SK-N-SH (cell line): ENCODE results near the gene ABCG4. TPM values are rescaled to one million over a fixed set of nuclear protein-coding genes. Genes with fewer than 3 reads are reported as not detected.

Experiments used
- CTCF ChIA-PET: fragments of 300-600, 350-600 bp; formaldehyde crosslinking; extraction: SDS; loops from one replicate; lab custom pipeline; 2021; lab: Yijun Ruan, JAX
- POLR2A ChIA-PET: fragments of 350-600 bp; sonication (Branson Sonifier 250); formaldehyde crosslinking; extraction: SDS; loops from one replicate; lab custom pipeline; 2020; ENCODE audit warnings: antibody characterized with exemption, inconsistent platforms; lab: Yijun Ruan, JAX
- DNase-seq: peaks from one replicate; pipeline ENCODE4 v3.0.0; 2012
- H2AFZ ChIP-seq: fragments of 200-600 bp; sonication (generic); 2 replicates; pipeline ENCODE4 v1.8.1; 2016; ENCODE audit warnings: antibody characterized with exemption, mild to moderate bottlenecking, low read depth
- H3F3A ChIP-seq: fragments of 200-600 bp; sonication (generic); replicated peaks from 2 replicates; pipeline ENCODE3; 2016; ENCODE audit warnings: antibody characterized with exemption, mild to moderate bottlenecking; ENCODE audit not compliant: insufficient read depth
- H3K27ac ChIP-seq, 2 experiments: fragments of 200-500 bp in 1 of 2; fragments of 200-600 bp in 1 of 2; sonication (Bioruptor generic) in 1 of 2; sonication (generic), shearing (Covaris generic) in 1 of 2; 2 replicates each; pipeline versions ENCODE4 v1.5.1 to v1.6.1; 2014 to 2016; ENCODE audit warnings: low read depth in 2 of 2, inconsistent platforms in 1 of 2, low read length in 1 of 2, mild to moderate bottlenecking in 1 of 2, mixed read lengths in 1 of 2
- H3K27me3 ChIP-seq: fragments of 200-600 bp; sonication (generic), shearing (Covaris generic); 2 replicates; pipeline ENCODE4 v1.6.1; 2016; ENCODE audit warnings: mixed run types; ENCODE audit not compliant: insufficient read depth
- H3K36me3 ChIP-seq, 2 experiments: fragments of 200-500 bp in 1 of 2; fragments of 200-600 bp in 1 of 2; sonication (Bioruptor generic) in 1 of 2; sonication (generic) in 1 of 2; replicated peaks in 1 of 2; 2 replicates each; pipeline versions ENCODE3 to v1.5.1; 2014 to 2016; ENCODE audit warnings: low read length in 1 of 2, mild to moderate bottlenecking in 1 of 2; ENCODE audit not compliant: insufficient read depth in 2 of 2, control insufficient read depth in 1 of 2
- H3K4me1 ChIP-seq, 2 experiments: fragments of 200-500 bp in 1 of 2; fragments of 200-600 bp in 1 of 2; sonication (Bioruptor generic) in 1 of 2; sonication (generic), shearing (Covaris generic) in 1 of 2; 2 replicates each; pipeline versions ENCODE4 v1.5.1 to v1.6.1; 2014 to 2016; ENCODE audit warnings: low read depth in 1 of 2, low read length in 1 of 2, mixed run types in 1 of 2; ENCODE audit not compliant: insufficient read depth in 2 of 2, control insufficient read depth in 1 of 2
- H3K4me2 ChIP-seq: fragments of 200-600 bp; sonication (generic), shearing (Covaris generic); 2 replicates; pipeline ENCODE4 v1.6.1; 2017; ENCODE audit warnings: mixed run types
- H3K4me3 ChIP-seq, 2 experiments: fragments of 200-500 bp in 1 of 2; fragments of 200-600 bp in 1 of 2; sonication (Bioruptor generic) in 1 of 2; sonication (generic), shearing (Covaris generic) in 1 of 2; 2 replicates each; pipeline versions ENCODE4 v1.5.1 to v1.8.1; 2014 to 2016; ENCODE audit warnings: low read depth in 2 of 2, inconsistent platforms in 1 of 2, low read length in 1 of 2, mild to moderate bottlenecking in 1 of 2, mixed read lengths in 1 of 2, moderate library complexity in 1 of 2
- H3K79me2 ChIP-seq: fragments of 200-600 bp; sonication (generic); 2 replicates; pipeline ENCODE4 v1.8.1; 2017; ENCODE audit warnings: mild to moderate bottlenecking; ENCODE audit not compliant: insufficient read depth
- H3K9ac ChIP-seq: fragments of 200-600 bp; sonication (generic); 2 replicates; pipeline ENCODE4 v1.6.1; 2017; ENCODE audit warnings: mixed run types
- H3K9me2 ChIP-seq: fragments of 200-600 bp; sonication (generic); 2 replicates; pipeline ENCODE4 v1.6.1; 2017; ENCODE audit warnings: mixed run types
- H3K9me3 ChIP-seq: fragments of 200-600 bp; sonication (generic); 2 replicates; pipeline ENCODE4 v1.6.1; 2017; ENCODE audit warnings: mixed run types, mild to moderate bottlenecking, moderate library complexity
- H4K20me1 ChIP-seq: fragments of 200-600 bp; sonication (generic); 2 replicates; pipeline ENCODE4 v1.6.1; 2017; ENCODE audit warnings: mild to moderate bottlenecking, mixed run types; ENCODE audit not compliant: insufficient read depth
- FOXJ3 ChIP-seq: sonication (generic); formaldehyde crosslinking; IDR thresholded peaks from 2 replicates; pipeline ENCODE4 v1.5.1; 2020; ENCODE audit warnings: mild to moderate bottlenecking, missing genetic modification reagents
- FOXM1 ChIP-seq: IDR thresholded peaks from 2 replicates; pipeline ENCODE4 v1.4.0; 2012; ENCODE audit warnings: low read depth, mild to moderate bottlenecking
- JUND ChIP-seq: IDR thresholded peaks from 2 replicates; pipeline ENCODE4 v1.4.0; 2012
- NFIC ChIP-seq: IDR thresholded peaks from 2 replicates; pipeline ENCODE4 v1.4.0; 2012; ENCODE audit warnings: borderline replicate concordance
- RCOR1 ChIP-seq: fragments of 150-350 bp; IDR thresholded peaks from 2 replicates; pipeline ENCODE4 v1.6.1; 2017; ENCODE audit warnings: antibody characterized with exemption, low read length
- REST ChIP-seq: IDR thresholded peaks from 2 replicates; pipeline ENCODE4 v1.6.1; 2012; ENCODE audit warnings: mild to moderate bottlenecking, low read depth, low read length, moderate library complexity
- SIN3A ChIP-seq: IDR thresholded peaks from 2 replicates; pipeline ENCODE4 v1.6.1; 2012; ENCODE audit warnings: low read depth, mild to moderate bottlenecking, low read length, moderate library complexity, borderline replicate concordance
- SMC3 ChIP-seq: IDR thresholded peaks from 2 replicates; pipeline ENCODE4 v1.6.1; 2012; ENCODE audit warnings: low read depth, low read length, improper control_type of control experiment
- TAF1 ChIP-seq: IDR thresholded peaks from 2 replicates; pipeline ENCODE4 v1.6.1; 2012; ENCODE audit warnings: low read depth, mild to moderate bottlenecking, low read length, moderate library complexity, borderline replicate concordance
- USF1 ChIP-seq: IDR thresholded peaks from 2 replicates; pipeline ENCODE4 v1.4.0; 2012; ENCODE audit warnings: low read depth, borderline replicate concordance
- WGBS: methylation state at CpG from one replicate; pipeline ENCODE4 v1.1.6; 2017; ENCODE audit warnings: low lambda C conversion rate; 5-methylcytosine and 5-hydroxymethylcytosine counted together
- polyA plus RNA-seq, 3 experiments: library from polyadenylated mRNA; depleted of rRNA; stranded (reverse); fragments of >200 nt; gene quantifications; 2 replicates each; pipeline ENCODE4 v1.2.3, GENCODE V29; 2012
- TF ChIP-seq, protein P1 (sequence below): IDR thresholded peaks from 2 replicates; pipeline ENCODE4 v1.4.0; 2012; ENCODE audit warnings: low read depth, borderline replicate concordance
- TF ChIP-seq, protein P2 (sequence below): fragments of 150-350 bp; IDR thresholded peaks from 2 replicates; pipeline ENCODE4 v1.6.1; 2016; ENCODE audit warnings: mild to moderate bottlenecking, low read depth, low read length

ABCG4 gene
- polyA plus RNA-seq, 1 of the 3 experiments (the other 2 are of a cell fraction) = 0.72 TPM

- TF ChIP-seq REST (no peak), TAF1 (no peak)
Measured at GRCh38 chr11:119114351-119114750, 34.5 kb upstream of the ABCG4 start (continued).

GRCh38 chr11:119115484-119116234 lies 33.2 kb upstream of the ABCG4 start:
- Histone ChIP-seq H3F3A (peaks cover 12% of the 10 kb centered on the region), H3K4me2 (no peak overlapping the region), H3K4me3 (no peak overlapping the region), H4K20me1 (no peaks in the 10 kb centered on the region), H3K9me2 (no peaks in the 10 kb centered on the region), H3K4me1 (peaks cover 5 to 6% of the 10 kb centered on the region in 2 experiments; a peak in 3 of 4 replicates), H3K9ac (no peak overlapping the region), H3K27me3 (no peaks in the 10 kb centered on the region), H3K27ac (no peak overlapping the region), H3K9me3 (no peaks in the 10 kb centered on the region), H2AFZ (no peak overlapping the region), H3K79me2 (no peaks in the 10 kb centered on the region), H3K36me3 (peaks cover 0 to 48% of the 10 kb centered on the region in 2 experiments)
- WGBS = 90% methylated on average over 24 of the region's 24 CpGs
- no peak for TF ChIP-seq JUND
- no peak for TF ChIP-seq FOXM1
- TF ChIP-seq, protein P1, sequence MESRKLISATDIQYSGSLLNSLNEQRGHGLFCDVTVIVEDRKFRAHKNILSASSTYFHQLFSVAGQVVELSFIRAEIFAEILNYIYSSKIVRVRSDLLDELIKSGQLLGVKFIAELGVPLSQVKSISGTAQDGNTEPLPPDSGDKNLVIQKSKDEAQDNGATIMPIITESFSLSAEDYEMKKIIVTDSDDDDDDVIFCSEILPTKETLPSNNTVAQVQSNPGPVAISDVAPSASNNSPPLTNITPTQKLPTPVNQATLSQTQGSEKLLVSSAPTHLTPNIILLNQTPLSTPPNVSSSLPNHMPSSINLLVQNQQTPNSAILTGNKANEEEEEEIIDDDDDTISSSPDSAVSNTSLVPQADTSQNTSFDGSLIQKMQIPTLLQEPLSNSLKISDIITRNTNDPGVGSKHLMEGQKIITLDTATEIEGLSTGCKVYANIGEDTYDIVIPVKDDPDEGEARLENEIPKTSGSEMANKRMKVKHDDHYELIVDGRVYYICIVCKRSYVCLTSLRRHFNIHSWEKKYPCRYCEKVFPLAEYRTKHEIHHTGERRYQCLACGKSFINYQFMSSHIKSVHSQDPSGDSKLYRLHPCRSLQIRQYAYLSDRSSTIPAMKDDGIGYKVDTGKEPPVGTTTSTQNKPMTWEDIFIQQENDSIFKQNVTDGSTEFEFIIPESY = no peak
- no peak for TF ChIP-seq SMC3
- no peak for TF ChIP-seq FOXJ3 (CRISPR knock-in tag)
- TF ChIP-seq NFIC = no peak
- no peak for TF ChIP-seq REST
- TF ChIP-seq, protein P2, sequence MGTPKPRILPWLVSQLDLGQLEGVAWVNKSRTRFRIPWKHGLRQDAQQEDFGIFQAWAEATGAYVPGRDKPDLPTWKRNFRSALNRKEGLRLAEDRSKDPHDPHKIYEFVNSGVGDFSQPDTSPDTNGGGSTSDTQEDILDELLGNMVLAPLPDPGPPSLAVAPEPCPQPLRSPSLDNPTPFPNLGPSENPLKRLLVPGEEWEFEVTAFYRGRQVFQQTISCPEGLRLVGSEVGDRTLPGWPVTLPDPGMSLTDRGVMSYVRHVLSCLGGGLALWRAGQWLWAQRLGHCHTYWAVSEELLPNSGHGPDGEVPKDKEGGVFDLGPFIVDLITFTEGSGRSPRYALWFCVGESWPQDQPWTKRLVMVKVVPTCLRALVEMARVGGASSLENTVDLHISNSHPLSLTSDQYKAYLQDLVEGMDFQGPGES = no peak
- no peak for TF ChIP-seq USF1
- no peak for TF ChIP-seq SIN3A
- no peak for TF ChIP-seq RCOR1
- POLR2A ChIA-PET = no interaction called here
- CTCF ChIA-PET = interaction anchor here (1.3 to 2.0 kb wide), 2 partner anchors 13 to 16 kb away, joined by 3 to 6 read pairs; partner anchors contain the start of gene DPAGT1
- no peak for DNase-seq
